Type B pancreatic cell (in vitro differentiated cells): ENCODE data around the gene MAPK6. TPM values are rescaled to one million over a fixed set of nuclear protein-coding genes. Genes with fewer than 3 reads are reported as not detected.

Source experiments
- DNase-seq: peaks from one replicate; pipeline ENCODE4 v3.0.0; 2021; ENCODE audit warnings: mixed read lengths; ENCODE audit not compliant: unreplicated experiment; ENCODE audit errors: extremely low spot score
- H3K27ac Mint-ChIP-seq: 2 replicates; pipeline ENCODE4 v1.8.0; 2021; ENCODE audit warnings: mild to moderate bottlenecking, mixed read lengths
- H3K27me3 Mint-ChIP-seq: 2 replicates; pipeline ENCODE4 v1.8.0; 2021; ENCODE audit warnings: mixed read lengths
- H3K36me3 Mint-ChIP-seq: 2 replicates; pipeline ENCODE4 v1.8.0; 2021; ENCODE audit warnings: mixed read lengths
- H3K4me1 Mint-ChIP-seq: one replicate; pipeline ENCODE4 v1.8.0; 2021; ENCODE audit warnings: mixed read lengths; ENCODE audit not compliant: unreplicated experiment
- H3K4me3 Mint-ChIP-seq: 2 replicates; pipeline ENCODE4 v1.8.0; 2021; ENCODE audit warnings: mild to moderate bottlenecking, mixed read lengths
- H3K9me3 Mint-ChIP-seq: 2 replicates; pipeline ENCODE4 v1.8.0; 2021; ENCODE audit warnings: mixed read lengths
- CTCF ChIP-seq: fragments of 200-600 bp; sonication (generic); conservative IDR thresholded peaks from 2 replicates; pipeline ENCODE4 v1.5.0; 2021; ENCODE audit warnings: antibody characterized with exemption, mild to moderate bottlenecking
- total RNA-seq: library from RNA; stranded (reverse); gene quantifications from 2 replicates; pipeline ENCODE4 v1.2.1, GENCODE V29; 2021; ENCODE audit warnings: low replicate concordance

The MAPK6 gene
- total RNA-seq, 1 donor from 2014 or later = 56.6 TPM

DNA sequence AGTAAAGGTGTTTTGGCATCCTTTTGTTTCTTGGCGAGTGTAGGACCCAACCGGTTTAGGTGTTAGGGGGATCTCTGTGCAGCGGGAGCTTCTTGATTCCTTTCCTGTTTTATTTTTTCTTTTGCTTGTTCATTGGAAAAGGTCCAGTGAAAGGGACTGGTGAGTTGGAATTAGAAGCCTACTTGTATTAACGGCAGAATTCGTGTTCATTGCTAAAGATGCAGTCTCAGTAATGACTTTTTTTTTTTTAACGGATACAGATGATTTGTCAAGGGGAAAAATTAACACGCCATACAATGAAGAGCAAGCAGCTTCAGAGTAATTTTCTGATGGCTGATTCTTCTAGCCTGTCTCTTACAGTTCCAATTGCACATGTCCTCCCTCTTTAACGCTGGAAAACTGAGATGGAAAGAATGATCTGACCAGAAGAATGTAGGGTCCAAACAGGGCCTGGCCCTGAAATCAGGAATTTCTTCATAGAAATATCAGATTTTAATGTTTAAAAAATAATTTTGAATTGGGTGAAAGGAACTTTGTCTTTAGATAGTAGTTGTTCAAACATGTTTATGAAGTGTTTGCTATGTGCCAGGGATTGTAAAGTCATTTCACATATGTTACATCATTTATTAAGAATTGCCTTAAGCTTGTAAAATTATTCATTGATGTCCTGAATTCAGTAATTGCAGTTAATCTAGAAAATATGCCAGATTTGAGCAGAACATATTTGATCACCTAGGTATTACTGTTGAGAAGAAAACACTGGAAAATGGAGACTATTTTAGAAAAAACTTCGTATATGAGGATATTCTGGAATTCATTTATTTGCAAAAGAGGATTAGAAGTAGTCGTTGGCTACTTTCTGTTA lies 1.4 kb downstream of the MAPK6 start:
- no peak for TF ChIP-seq CTCF
- H3K27ac Mint-ChIP-seq = peak overlapping the region; percentile 98
- peak overlapping the region; percentile 98 for H3K4me3 Mint-ChIP-seq
- no peaks in the 10 kb centered on the region for H3K36me3 Mint-ChIP-seq
- no peak for DNase-seq
- peaks cover 30% of the 10 kb centered on the region for H3K4me1 Mint-ChIP-seq
- peaks cover 4% of the 10 kb centered on the region for H3K9me3 Mint-ChIP-seq
- peaks cover 9% of the 10 kb centered on the region for H3K27me3 Mint-ChIP-seq

DNA sequence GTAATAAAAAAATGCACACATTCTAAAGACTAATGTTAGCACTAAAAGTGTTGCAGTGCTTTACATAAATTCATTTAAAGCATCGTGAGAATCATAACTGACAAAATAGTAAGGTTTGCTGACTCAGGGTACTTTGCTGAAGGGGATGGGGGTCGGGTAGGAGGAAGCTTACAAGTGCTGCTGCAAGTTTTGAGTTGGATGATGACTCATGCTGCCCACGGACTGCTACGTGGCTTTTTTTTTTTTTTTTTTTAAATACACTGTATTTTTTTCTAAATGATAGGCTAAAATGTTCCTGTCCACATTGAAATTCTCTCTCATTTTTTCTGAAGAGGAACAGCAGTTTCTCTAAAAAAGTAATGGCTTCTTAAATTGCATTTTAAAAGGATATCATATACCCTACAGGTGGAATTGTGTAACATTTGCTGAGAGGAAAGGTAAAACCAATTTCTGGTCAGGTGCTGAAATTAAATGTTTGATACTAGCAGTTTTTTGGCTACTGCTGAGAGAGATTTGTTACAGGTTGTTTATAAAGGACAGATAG lies 2.2 kb downstream of the MAPK6 start:
- Mint-ChIP-seq H3K4me1 (peaks cover 30% of the 10 kb centered on the region), H3K27me3 (peaks cover 9% of the 10 kb centered on the region), H3K27ac (peak overlapping the region; percentile 98), H3K9me3 (peaks cover 4% of the 10 kb centered on the region), H3K36me3 (peaks cover 3% of the 10 kb centered on the region), H3K4me3 (peak overlapping the region; percentile 98)
- DNase-seq = no peak
- peak; percentile 62 for TF ChIP-seq CTCF

DNA sequence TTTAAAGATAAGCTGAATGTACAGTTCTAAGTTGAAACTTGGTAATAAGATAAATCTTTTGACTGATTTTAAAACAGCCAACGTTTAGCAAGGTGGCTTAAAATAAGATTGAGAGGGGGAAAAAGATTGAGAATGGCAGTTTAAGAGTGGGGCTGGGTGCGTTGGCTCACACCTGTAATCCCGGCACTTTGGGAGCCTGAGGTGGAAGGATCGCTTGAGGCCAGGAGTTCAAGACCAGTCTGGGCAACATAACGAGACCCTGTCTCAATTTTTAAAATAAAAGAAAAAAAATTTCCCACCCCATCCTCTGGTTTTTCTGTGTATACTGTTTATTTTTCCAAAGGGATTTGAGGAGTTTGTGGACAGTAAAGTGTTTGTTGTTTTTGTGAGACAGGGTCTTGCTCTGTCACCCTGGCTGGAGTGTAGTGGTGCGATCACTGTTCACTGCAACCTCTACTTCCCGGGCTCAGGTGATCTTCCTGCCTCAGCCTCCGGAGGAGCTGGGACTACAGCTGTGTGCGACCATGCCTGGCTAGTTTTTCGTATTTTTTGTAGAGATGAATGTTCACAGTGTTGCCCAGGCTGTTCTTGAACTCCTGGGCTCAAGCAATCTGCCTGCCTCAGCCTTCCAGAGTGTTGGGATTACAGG lies 3.0 kb downstream of the MAPK6 start:
- H3K4me3 Mint-ChIP-seq = peak overlapping the region; percentile 40
- peaks cover 4% of the 10 kb centered on the region for H3K9me3 Mint-ChIP-seq
- H3K27ac Mint-ChIP-seq = no peak overlapping the region
- H3K4me1 Mint-ChIP-seq = peaks cover 30% of the 10 kb centered on the region
- H3K36me3 Mint-ChIP-seq = peaks cover 3% of the 10 kb centered on the region
- no peak for DNase-seq
- peaks cover 9% of the 10 kb centered on the region for H3K27me3 Mint-ChIP-seq
- no peak for TF ChIP-seq CTCF

GRCh38 chr15:52023169-52023922 lies 4.3 kb downstream of the MAPK6 start:
- Mint-ChIP-seq H3K9me3 (no peaks in the 10 kb centered on the region), H3K36me3 (peaks cover 5% of the 10 kb centered on the region), H3K4me1 (peaks cover 29% of the 10 kb centered on the region), H3K4me3 (peak overlapping the region; percentile 63), H3K27ac (peak overlapping the region; percentile 65), H3K27me3 (peaks cover 4% of the 10 kb centered on the region)
- no peak for TF ChIP-seq CTCF
- no peak for DNase-seq

DNA sequence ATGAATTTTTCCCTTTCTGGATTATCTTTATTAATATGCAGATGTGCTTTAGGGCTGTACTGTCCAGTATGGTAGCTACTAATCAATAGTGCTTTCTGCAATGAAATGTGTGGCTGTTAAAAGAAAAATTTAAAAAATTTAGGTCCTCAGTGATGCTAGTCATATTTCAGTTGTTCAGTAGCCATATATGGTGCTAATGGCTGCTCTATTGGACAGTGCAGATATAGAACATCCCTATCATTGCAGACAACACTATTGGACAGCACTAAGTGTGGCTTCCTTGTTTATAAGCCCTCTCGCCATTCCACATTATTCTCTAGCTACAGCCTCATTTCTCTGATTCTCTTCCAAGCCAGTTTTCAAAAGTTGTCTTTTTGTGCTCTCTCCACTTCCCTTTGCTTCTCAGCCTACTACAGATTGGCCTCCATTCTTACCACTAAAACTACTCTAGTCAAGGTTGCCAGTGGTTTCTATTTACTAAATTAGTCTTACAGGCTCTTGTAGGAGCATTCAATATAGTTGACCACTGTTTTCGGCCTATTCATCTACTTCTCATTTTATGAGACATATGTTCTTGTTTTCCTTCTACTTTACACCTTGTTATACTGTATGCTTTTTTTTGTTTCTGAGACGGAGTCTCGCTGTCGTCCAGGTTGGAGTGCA lies 9.5 kb downstream of the MAPK6 start:
- Mint-ChIP-seq H3K27me3 (no peaks in the 10 kb centered on the region), H3K4me3 (no peak overlapping the region), H3K4me1 (peaks cover 10% of the 10 kb centered on the region), H3K36me3 (peaks cover 25% of the 10 kb centered on the region), H3K27ac (peak overlapping the region; percentile 3), H3K9me3 (no peaks in the 10 kb centered on the region)
- DNase-seq = no peak
- no peak for TF ChIP-seq CTCF
